GM19193 (cell line): Measurements from ENCODE around the gene SCN4B.

Experiments used
- POLR2A ChIP-seq: IDR thresholded peaks from 4 replicates; pipeline ENCODE4 v1.6.1; 2011; ENCODE audit not compliant: insufficient read depth, insufficient read length; ENCODE audit errors: extremely low read depth

SCN4B gene

GRCh38 chr11:118163494-118163893 lies 10.9 kb upstream of the SCN4B start:
- no peak for TF ChIP-seq POLR2A

DNA sequence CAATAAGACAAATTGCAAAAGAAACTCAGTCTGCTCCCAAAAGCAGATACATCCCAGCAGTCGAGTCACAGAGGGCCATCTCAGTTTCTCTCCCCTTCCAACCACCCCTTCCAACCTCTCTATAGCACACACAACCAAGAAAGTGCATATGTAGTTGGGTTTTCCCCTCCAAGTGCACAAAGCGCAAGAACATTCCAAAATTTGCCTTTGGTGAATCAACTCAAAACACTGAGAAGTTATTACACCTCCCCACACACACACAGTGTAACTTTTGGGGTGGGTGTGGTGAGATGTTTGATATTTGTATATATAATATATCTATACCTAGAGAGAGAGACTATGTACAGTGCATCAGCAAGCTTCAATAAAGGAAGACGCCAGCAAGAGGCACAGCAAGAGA lies 10.2 kb upstream of the SCN4B start:
- no peak for TF ChIP-seq POLR2A

DNA sequence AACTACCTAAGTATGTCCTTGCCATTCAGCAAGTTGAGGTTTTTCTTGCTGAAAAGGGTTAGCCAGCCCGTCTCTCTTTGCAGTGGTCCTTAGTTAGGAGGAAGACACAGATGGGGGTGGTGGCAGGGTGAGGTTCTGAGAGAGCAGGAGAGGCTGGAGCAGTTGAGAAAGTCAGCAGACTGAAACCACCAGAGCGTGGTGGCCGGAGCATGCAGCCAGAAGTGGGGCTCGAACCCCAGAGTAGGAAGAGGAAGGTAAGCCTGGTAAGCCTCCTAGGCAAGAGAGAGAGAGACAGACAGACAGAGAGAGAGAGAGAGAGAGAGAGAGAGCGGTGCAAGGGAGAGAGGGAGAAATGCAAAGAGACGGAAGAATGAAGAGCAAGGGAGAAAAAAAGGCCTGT lies 9.2 kb upstream of the SCN4B start:
- no peak for TF ChIP-seq POLR2A

DNA sequence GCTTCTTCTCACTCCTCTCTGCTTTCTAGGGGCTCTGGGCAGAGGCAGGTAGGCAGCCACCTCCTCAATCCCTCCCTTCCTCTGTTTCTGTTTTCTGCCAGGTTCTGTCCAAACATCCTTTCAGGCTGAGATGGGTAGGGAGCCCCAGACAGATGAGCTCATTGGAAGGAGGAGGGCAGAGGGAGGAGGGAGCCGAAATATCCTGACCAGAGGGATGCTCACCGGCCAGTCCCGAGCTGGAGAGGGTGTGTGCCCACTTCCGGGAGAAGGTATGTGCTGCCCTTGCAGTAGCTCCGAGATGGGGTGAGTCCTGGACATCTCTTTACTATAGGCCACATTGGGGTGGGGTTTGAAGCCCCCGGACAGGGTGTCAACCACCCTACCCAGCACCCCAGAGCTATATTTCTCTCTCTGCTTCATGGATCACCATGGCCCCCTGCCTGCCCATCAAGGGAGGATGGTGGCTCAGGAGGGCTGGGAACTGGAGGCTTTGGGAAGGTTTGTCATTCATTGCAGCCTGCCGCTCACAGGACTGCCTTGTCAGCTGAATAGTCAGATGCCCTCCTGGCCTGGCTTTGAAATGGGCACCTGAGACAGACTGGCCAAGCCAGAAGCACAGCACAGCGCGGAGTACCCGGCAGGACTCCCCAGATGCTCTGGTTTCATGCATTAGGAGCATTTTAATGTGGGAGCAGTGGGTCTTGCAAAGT lies 4.7 kb upstream of the SCN4B start:
- TF ChIP-seq POLR2A: no peak

GRCh38 chr11:118156531-118157185 lies 4.0 kb upstream of the SCN4B start:
- TF ChIP-seq POLR2A: no peak

DNA sequence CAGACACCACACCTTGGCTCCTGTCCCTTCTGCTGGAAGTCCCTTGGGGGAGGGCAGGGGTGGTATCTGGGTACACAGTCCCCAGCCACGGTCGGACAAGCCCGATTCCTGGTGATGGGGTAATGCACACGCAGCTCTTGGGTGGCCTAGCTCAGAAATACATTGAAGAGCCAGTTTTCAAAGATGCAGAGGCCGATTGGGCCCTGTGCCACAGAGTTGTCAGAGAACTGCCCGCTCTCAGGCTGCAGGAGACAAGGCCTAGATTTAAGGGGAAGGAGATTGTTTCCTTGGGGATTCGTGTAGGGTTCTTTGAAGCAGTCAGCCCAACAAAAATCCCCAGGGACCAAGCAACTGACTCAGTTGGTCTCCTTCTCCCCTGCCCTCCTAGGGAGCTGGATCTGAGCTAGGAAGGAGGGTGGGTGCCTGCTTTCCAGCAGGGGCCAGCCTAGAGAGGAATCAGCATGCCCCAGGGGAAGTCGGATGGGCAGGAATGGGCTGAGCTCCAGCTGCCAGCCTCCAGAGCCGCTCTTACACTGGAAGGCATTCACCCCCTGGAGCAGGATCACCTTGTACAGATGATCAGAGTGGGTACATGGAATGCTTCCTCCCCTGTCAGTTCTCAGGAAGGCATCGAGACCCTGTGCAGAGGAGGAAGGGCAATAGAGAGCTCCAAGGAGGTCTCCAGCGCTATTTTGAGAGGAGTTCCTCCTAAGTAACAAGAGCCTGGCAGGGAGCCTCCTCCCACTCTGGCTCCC lies 3.3 kb upstream of the SCN4B start:
- TF ChIP-seq POLR2A: no peak

- no peak for TF ChIP-seq POLR2A
Measured at GRCh38 chr11:118154641-118155040, 2.0 kb upstream of the SCN4B start.

DNA sequence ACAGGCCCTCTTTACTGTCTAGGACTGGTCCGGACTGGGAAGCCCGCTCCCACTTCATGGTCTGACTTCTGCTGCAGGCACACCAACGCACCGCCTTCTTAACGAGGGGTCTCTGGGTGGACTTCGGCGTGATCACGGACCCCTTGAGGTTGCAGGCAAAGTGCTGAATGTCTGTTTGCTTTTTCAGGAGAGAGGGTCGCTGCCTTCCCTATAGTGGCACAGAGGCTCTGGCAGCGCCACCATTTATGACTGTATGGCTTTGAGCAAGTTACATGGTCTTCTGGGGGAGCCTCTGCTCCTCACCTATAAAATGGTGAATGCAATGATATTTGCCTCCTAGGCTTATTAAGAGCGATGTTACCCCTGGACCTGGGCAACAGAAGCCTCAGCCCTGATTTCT lies 1.4 kb upstream of the SCN4B start:
- no peak for TF ChIP-seq POLR2A

DNA sequence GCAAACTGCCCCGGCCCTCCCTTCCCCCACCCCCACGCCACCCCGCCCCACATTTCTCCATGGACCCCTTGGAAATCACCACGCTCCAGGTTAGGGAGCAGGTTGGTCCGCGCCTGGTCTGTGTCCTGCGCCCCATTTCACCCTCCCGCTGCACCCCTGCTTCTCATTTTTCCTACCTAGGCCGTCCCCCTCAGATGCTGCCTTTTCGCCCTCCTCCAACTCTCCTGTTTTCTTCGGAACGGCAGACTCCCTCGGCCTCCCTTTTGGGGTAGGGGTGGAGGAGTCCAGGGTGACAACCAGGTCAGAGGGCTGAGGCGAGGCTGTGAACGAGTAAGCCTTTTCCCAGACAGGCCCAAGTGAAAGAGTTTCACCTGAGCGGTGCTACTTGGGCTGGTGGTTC lies 893 bp upstream of the SCN4B start:
- TF ChIP-seq POLR2A: no peak

- no peak for TF ChIP-seq POLR2A
Measured at GRCh38 chr11:118152020-118152551, 537 bp downstream of the SCN4B start.

DNA sequence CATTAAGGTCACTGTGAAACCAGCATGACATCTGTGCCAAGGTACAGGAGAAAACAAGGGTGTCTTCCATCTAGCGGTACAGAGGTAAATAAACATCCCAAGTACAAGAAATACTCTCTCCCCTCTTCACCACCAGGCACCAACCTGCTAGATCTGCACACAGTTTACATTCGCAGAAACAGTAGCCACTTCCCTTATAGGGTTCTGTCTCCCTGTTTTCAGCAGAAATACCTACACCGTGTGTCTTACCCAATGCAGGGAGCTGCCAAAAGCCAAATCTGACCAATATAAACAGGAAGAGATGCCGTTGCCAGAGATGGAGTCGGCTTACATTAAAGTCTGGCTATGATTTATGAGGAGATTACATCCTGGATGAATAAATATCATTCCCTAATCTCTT lies 1.2 kb downstream of the SCN4B start:
- no peak for TF ChIP-seq POLR2A

DNA sequence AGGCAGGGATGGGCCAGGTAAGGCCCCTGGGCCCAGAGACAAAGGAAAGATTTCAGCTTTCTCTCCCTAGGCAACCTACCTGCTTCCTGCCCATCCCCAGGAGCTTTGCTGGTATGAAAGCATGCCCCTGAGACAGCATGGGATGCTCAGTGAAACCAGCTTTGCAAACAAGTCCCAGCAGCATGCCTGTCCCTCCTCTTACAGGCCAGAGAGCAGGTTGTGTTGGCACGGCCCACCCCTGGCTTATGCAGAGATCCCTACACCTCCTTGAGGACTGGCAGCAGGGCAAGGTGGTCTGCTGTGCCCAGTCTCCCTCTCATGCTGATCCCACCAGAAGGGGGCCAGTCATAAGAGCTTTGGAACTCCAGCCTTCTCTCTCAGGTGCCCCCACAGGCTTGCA lies 3.1 kb downstream of the SCN4B start:
- TF ChIP-seq POLR2A: no peak

DNA sequence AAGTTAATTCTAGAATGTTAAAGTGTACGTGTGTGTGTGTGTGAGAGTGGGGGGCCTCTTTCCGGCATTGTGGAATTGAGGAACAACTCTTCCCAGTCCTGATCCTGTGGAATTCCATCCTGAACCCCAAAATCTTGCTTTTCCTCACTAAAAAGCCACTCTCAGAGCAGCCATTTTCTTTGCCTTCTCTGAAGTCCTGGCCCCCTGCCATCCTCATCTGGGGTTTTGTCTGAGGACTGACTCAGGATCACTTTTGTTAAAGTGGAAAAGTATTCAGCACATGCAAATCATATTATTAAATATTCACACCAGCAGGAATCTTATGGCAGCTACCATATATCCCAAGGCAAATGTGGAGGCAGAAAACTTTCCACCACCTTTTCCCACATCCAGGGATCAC lies 3.8 kb downstream of the SCN4B start:
- no peak for TF ChIP-seq POLR2A

GRCh38 chr11:118148240-118148639 lies 4.4 kb downstream of the SCN4B start:
- no peak for TF ChIP-seq POLR2A

- no peak for TF ChIP-seq POLR2A
Measured at GRCh38 chr11:118147502-118147901, 5.1 kb downstream of the SCN4B start.
